C4-2B (cell line): ENCODE results near the gene RASGEF1C.

Source experiments
- ZFX ChIP-seq: fragments of 450-650 bp; IDR thresholded peaks from 2 replicates; pipeline ENCODE4 v1.6.1; 2017
- TF ChIP-seq, protein P1 (sequence below): fragments of 450-650 bp; conservative IDR thresholded peaks from 2 replicates; pipeline ENCODE4 v1.5.1; 2017; ENCODE audit warnings: mild to moderate bottlenecking

GRCh38 chr5:180141068-180141660 lies 67.8 kb downstream of the RASGEF1C start:
- TF ChIP-seq, protein P1, sequence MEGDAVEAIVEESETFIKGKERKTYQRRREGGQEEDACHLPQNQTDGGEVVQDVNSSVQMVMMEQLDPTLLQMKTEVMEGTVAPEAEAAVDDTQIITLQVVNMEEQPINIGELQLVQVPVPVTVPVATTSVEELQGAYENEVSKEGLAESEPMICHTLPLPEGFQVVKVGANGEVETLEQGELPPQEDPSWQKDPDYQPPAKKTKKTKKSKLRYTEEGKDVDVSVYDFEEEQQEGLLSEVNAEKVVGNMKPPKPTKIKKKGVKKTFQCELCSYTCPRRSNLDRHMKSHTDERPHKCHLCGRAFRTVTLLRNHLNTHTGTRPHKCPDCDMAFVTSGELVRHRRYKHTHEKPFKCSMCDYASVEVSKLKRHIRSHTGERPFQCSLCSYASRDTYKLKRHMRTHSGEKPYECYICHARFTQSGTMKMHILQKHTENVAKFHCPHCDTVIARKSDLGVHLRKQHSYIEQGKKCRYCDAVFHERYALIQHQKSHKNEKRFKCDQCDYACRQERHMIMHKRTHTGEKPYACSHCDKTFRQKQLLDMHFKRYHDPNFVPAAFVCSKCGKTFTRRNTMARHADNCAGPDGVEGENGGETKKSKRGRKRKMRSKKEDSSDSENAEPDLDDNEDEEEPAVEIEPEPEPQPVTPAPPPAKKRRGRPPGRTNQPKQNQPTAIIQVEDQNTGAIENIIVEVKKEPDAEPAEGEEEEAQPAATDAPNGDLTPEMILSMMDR = no peak
- no peak for TF ChIP-seq ZFX
